ENCODE data around the gene SLC35F1. TPM values are rescaled to one million over a fixed set of nuclear protein-coding genes. Genes with fewer than 3 reads are reported as not detected.

SLC35F1 gene
- total and polyA plus RNA-seq, 9 of the 15 experiments (the other 6 are each of a cell fraction or from before 2014, with no cell fraction given) = 0.03 to 0.06 TPM; not detected in 7

DNA sequence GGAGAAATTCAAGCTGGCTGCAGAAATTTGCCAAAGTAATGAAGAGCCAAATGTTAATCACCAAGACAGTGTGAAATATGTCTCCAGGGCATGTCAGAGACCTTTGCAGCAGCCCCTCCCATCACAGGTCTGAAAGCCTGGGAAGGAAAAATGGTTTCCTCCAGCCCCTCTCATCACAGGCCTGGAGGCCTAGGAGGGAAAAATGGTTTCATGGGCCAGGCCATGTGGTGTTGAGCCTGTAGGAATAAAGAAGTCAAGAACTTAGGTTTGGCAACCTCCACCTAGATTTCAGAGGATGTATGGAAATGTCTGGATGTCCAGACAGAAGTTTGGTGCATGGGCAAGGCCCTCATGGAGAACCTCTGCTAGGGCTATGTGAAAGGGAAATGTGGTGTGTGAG, 185.0 kb downstream of the SLC35F1 start:
- Histone ChIP-seq H4K20me1 (replicated peaks; ENCODE audit: control insufficient read depth, insufficient read depth, low read length) (no peaks in the 10 kb centered on the region), H2AFZ (ENCODE audit: low read depth, low read length) (no peak overlapping the region), H3K4me2 (ENCODE audit: insufficient read depth, low read length) (no peak overlapping the region), H3K9me1 (ENCODE audit: control insufficient read depth, insufficient read depth, low read length) (no peaks in the 10 kb centered on the region), H3K27ac (ENCODE audit: extremely low read depth, low read depth, low read length) (no peak overlapping the region), H3K79me2 (ENCODE audit: control insufficient read depth, insufficient read depth, low read length) (no peaks in the 10 kb centered on the region), H3K9me3 (replicated peaks; ENCODE audit: control insufficient read depth, insufficient read depth, low read depth, low read length) (no peaks in the 10 kb centered on the region), H3K9ac (ENCODE audit: insufficient read depth in 1 of 2, low read depth in 2 of 2, low read length in 2 of 2) (no peak overlapping the region), H3K36me3 (ENCODE audit: control insufficient read depth, insufficient read depth, low read length) (no peaks in the 10 kb centered on the region), H3K4me3 (no peak overlapping the region), H3K27me3 (ENCODE audit: control insufficient read depth in 2 of 2, insufficient read depth in 2 of 2, low read length in 2 of 2) (no peaks in the 10 kb centered on the region), H3K4me1 (replicated peaks in 1 of 2; ENCODE audit: control insufficient read depth in 2 of 2, insufficient read depth in 2 of 2, low read length in 2 of 2) (no peaks in the 10 kb centered on the region)
- FAIRE-seq (no peak), ATAC-seq (no peak), DNase-seq (ENCODE audit: extremely low read depth in 1 of 4, low spot score in 3 of 4) (no peak)
- intact Hi-C loops (cut with micrococcal nuclease) (no loop called here), in situ Hi-C loops (cut with MboI) (no loop called here)
- BruUV-seq (replicated peaks) = no TSS peak
- ChIA-PET CTCF (ENCODE audit: low intra/inter-chr PET ratio) (no interaction called here), POLR2A (no interaction called here)
- TF ChIP-seq ZFP36 (IDR thresholded peaks at IDR 0.05; ENCODE audit: low read depth, low read length, partially characterized antibody) (peak; percentile 45), MCM3 (IDR thresholded peaks at IDR 0.05) (no peak)

GRCh38 chr6:118097576-118097975, 190.5 kb downstream of the SLC35F1 start:
- in situ Hi-C loops (cut with MboI) (no loop called here), intact Hi-C loops (cut with micrococcal nuclease) (no loop called here)
- FAIRE-seq = no peak
- no peaks in the 10 kb centered on the region for H3K36me3 ChIP-seq (ENCODE audit: control insufficient read depth, insufficient read depth, low read length)
- no peak overlapping the region for H3K4me2 ChIP-seq (ENCODE audit: insufficient read depth, low read length)
- no peak for ATAC-seq
- BruUV-seq (replicated peaks) = no TSS peak
- H3K9me1 ChIP-seq (ENCODE audit: control insufficient read depth, insufficient read depth, low read length) = no peaks in the 10 kb centered on the region
- ChIA-PET CTCF (ENCODE audit: low intra/inter-chr PET ratio) (no interaction called here), POLR2A (interaction anchor here (0.7 kb wide), 1 partner anchor 284 kb away, joined by 4 read pairs; no protein-coding TSS in a partner anchor)
- no peaks in the 10 kb centered on the region for H3K27me3 ChIP-seq (ENCODE audit: control insufficient read depth in 2 of 2, insufficient read depth in 2 of 2, low read length in 2 of 2)
- no peaks in the 10 kb centered on the region for H3K9me3 ChIP-seq (replicated peaks; ENCODE audit: control insufficient read depth, insufficient read depth, low read depth, low read length)
- TF ChIP-seq, protein P1, sequence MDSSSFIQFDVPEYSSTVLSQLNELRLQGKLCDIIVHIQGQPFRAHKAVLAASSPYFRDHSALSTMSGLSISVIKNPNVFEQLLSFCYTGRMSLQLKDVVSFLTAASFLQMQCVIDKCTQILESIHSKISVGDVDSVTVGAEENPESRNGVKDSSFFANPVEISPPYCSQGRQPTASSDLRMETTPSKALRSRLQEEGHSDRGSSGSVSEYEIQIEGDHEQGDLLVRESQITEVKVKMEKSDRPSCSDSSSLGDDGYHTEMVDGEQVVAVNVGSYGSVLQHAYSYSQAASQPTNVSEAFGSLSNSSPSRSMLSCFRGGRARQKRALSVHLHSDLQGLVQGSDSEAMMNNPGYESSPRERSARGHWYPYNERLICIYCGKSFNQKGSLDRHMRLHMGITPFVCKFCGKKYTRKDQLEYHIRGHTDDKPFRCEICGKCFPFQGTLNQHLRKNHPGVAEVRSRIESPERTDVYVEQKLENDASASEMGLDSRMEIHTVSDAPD (CRISPR knock-in tag; IDR thresholded peaks at IDR 0.05) = no peak
- TF ChIP-seq SMAD1 (IDR thresholded peaks at IDR 0.05; ENCODE audit: low read depth, low read length, partially characterized antibody) = no peak
- 2% methylated on average over 3 of the region's 3 CpGs for WGBS (ENCODE audit: insufficient coverage, low coverage, missing lambda C conversion rate)
- H4K20me1 ChIP-seq (replicated peaks; ENCODE audit: control insufficient read depth, insufficient read depth, low read length) = no peaks in the 10 kb centered on the region
- no peaks in the 10 kb centered on the region for H3K4me1 ChIP-seq (replicated peaks in 1 of 2; ENCODE audit: control insufficient read depth in 2 of 2, insufficient read depth in 2 of 2, low read length in 2 of 2)
- no peak overlapping the region for H3K27ac ChIP-seq (ENCODE audit: extremely low read depth, low read depth, low read length)
- H3K9ac ChIP-seq (ENCODE audit: insufficient read depth in 1 of 2, low read depth in 2 of 2, low read length in 2 of 2) = no peak overlapping the region
- no peak overlapping the region for H2AFZ ChIP-seq (ENCODE audit: low read depth, low read length)
- DNase-seq (ENCODE audit: extremely low read depth in 1 of 4, low spot score in 3 of 4) = no peak
- H3K4me3 ChIP-seq = no peak overlapping the region
- H3K79me2 ChIP-seq (ENCODE audit: control insufficient read depth, insufficient read depth, low read length) = no peaks in the 10 kb centered on the region
